Stomach (tissue), 9 donors: ENCODE data around the gene TIE1. TPM values are rescaled to one million over a fixed set of nuclear protein-coding genes. Genes with fewer than 3 reads are reported as not detected.

Experiments used
- DNase-seq, 2 donors: peaks; one replicate each; pipeline versions ENCODE4 v3.0.0 to v3.0.0-alpha.2; 2013 to 2019
- H3K27ac ChIP-seq, 5 donors: fragments of 200-600 bp in 4 of 5; sonication (generic) in 4 of 5; one replicate each; pipeline ENCODE4 v1.5.1; 2013 to 2019; ENCODE audit warnings: mild to moderate bottlenecking in 1 of 5, moderate library complexity in 1 of 5
- H3K27me3 ChIP-seq, 3 donors: fragments of 200-600 bp; sonication (generic); one replicate each; pipeline ENCODE4 v1.5.1; 2017 to 2019; ENCODE audit warnings: mixed run types in 1 of 3
- H3K36me3 ChIP-seq, 4 donors: fragments of 200-600 bp; sonication (generic); 1 replicate in 3 of 4; 2 replicates in 1 of 4; pipeline ENCODE4 v1.5.1; 2016 to 2019
- H3K4me1 ChIP-seq, 4 donors: fragments of 200-600 bp; sonication (generic); one replicate each; pipeline ENCODE4 v1.5.1; 2016 to 2019
- H3K4me3 ChIP-seq, 4 donors: fragments of 200-600 bp; sonication (generic) in 3 of 4; one replicate each; pipeline ENCODE4 v1.5.1; 2016 to 2019; ENCODE audit warnings: mild to moderate bottlenecking in 1 of 4
- H3K9me3 ChIP-seq, 4 donors: fragments of 200-600 bp; sonication (generic); one replicate each; pipeline ENCODE4 v1.5.1; 2016 to 2019
- CTCF ChIP-seq, 7 experiments: fragments of 450-650 bp in 4 of 7; fragments of 200-600 bp in 3 of 7; sonication (generic) in 3 of 7; IDR thresholded peaks; one replicate each; pipeline ENCODE4 v1.5.1; 2016 to 2019; ENCODE audit warnings: antibody characterized with exemption in 7 of 7, control low read depth in 2 of 7, mild to moderate bottlenecking in 1 of 7
- EP300 ChIP-seq: sonication (generic); formaldehyde crosslinking; IDR thresholded peaks from one replicate; pipeline ENCODE4 v1.6.1; 2017; ENCODE audit warnings: antibody characterized with exemption
- POLR2A ChIP-seq, 4 donors: fragments of 450-650 bp; IDR thresholded peaks; one replicate each; pipeline ENCODE4 v1.6.1; 2016; ENCODE audit warnings: antibody characterized with exemption in 4 of 4, control low read depth in 2 of 4, mild to moderate bottlenecking in 1 of 4, moderate library complexity in 1 of 4
- POLR2AphosphoS5 ChIP-seq, 3 donors: sonication (generic); formaldehyde crosslinking; IDR thresholded peaks; one replicate each; pipeline ENCODE4 v1.6.1; 2016; ENCODE audit warnings: antibody characterized with exemption in 3 of 3
- WGBS, 5 donors: extraction: QIAGEN DNeasy Blood & Tissue Kit in 3 of 5; methylation state at CpG; one replicate each; pipeline versions ENCODE4 v1.1.5 to v1.1.7; 2013 to 2018; 5-methylcytosine and 5-hydroxymethylcytosine counted together
- intact Hi-C: fragments of 100-400 bp; cut with DNase I; formaldehyde crosslinking; loops from one replicate; pipeline ENCODE4 v1.15.1; 2023; ENCODE audit warnings: low total_unique reads
- polyA plus RNA-seq, 3 donors: library from polyadenylated mRNA; stranded (reverse); fragments of 200-250 nt; gene quantifications; one replicate each; pipeline ENCODE4 v1.2.3, GENCODE V29; 2013
- total RNA-seq, 5 donors: library from RNA; depleted of rRNA; stranded (reverse); fragments of >200 nt; gene quantifications; one replicate each; pipeline versions ENCODE4 v1.1.0 to v1.2.3, GENCODE V29; 2014 to 2016
- donor health status: healthy with polysubstance abuse.
- donor health status: Bipolar disorder and iron deficiency.
- donor health status: healthy.

The TIE1 gene
- total and polyA plus RNA-seq, 8 donors = 2.1 to 36.2 (median 13.8) TPM; not detected in 1

- Histone ChIP-seq H3K27me3 (no peaks in the 10 kb centered on the region), H3K27ac (peak overlapping the region in 4 of 5 donors; percentile 3 to 51 (median 36)), H3K9me3 (no peaks in the 10 kb centered on the region), H3K4me3 (no peak overlapping the region), H3K36me3 (no peaks in the 10 kb centered on the region), H3K4me1 (peaks cover 7 to 27% (median 17%) of the 10 kb centered on the region in 4 donors)
- intact Hi-C loops = no loop called here
- WGBS, 5 donors = 72 to 82% (median 82%) methylated on average over 10 of the region's 10 CpGs
- TF ChIP-seq EP300 (no peak), CTCF (IDR thresholded peaks at IDR 0.05) (no peak), POLR2AphosphoS5 (IDR thresholded peaks at IDR 0.05) (no peak), POLR2A (IDR thresholded peaks at IDR 0.05) (no peak)
- DNase-seq = no peak
Observed at GRCh38 chr1:43351421-43352350, 50.9 kb downstream of the TIE1 start.

- TF ChIP-seq POLR2A (IDR thresholded peaks at IDR 0.05) (no peak), CTCF (IDR thresholded peaks at IDR 0.05) (no peak), EP300 (no peak), POLR2AphosphoS5 (IDR thresholded peaks at IDR 0.05) (no peak)
- Histone ChIP-seq H3K36me3 (no peaks in the 10 kb centered on the region), H3K27me3 (no peaks in the 10 kb centered on the region), H3K4me3 (no peak overlapping the region), H3K9me3 (no peaks in the 10 kb centered on the region), H3K4me1 (peaks cover 7 to 27% (median 18%) of the 10 kb centered on the region in 4 donors), H3K27ac (peak overlapping the region in 4 of 5 donors; percentile 3 to 51 (median 36))
- 96 to 100% (median 97%) methylated on average over 2 of the region's 2 CpGs for WGBS, 5 donors
- no peak for DNase-seq
- intact Hi-C loops = no loop called here
Observed at GRCh38 chr1:43352351-43352705, 51.5 kb downstream of the TIE1 start.

- intact Hi-C loops = no loop called here
- WGBS, 5 donors = 55 to 78% (median 66%) methylated on average over 3 of the region's 3 CpGs
- Histone ChIP-seq H3K27ac (no peak overlapping the region), H3K9me3 (no peaks in the 10 kb centered on the region), H3K4me3 (no peak overlapping the region), H3K36me3 (no peaks in the 10 kb centered on the region), H3K27me3 (no peaks in the 10 kb centered on the region), H3K4me1 (peaks cover 7 to 31% (median 22%) of the 10 kb centered on the region in 4 donors)
- DNase-seq = no peak
- TF ChIP-seq POLR2AphosphoS5 (IDR thresholded peaks at IDR 0.05) (no peak), EP300 (no peak), POLR2A (IDR thresholded peaks at IDR 0.05) (no peak), CTCF (IDR thresholded peaks at IDR 0.05) (no peak)
Observed at GRCh38 chr1:43352881-43353280, 52.1 kb downstream of the TIE1 start.

- no peaks in the 10 kb centered on the region for H3K9me3 ChIP-seq
- DNase-seq = no peak
- peaks cover 11 to 29% (median 23%) of the 10 kb centered on the region in 4 donors for H3K4me1 ChIP-seq
- H3K27ac ChIP-seq = no peak overlapping the region
- no peak overlapping the region for H3K4me3 ChIP-seq
- WGBS, 5 donors = 78 to 86% (median 84%) methylated on average over 2 of the region's 2 CpGs
- intact Hi-C loops = no loop called here
- H3K36me3 ChIP-seq = no peaks in the 10 kb centered on the region
- no peak for TF ChIP-seq POLR2AphosphoS5 (IDR thresholded peaks at IDR 0.05)
- no peak for TF ChIP-seq EP300
- no peak for TF ChIP-seq POLR2A (IDR thresholded peaks at IDR 0.05)
- TF ChIP-seq CTCF (IDR thresholded peaks at IDR 0.05) = no peak
- H3K27me3 ChIP-seq = no peaks in the 10 kb centered on the region
Observed at GRCh38 chr1:43354471-43354870, 53.7 kb downstream of the TIE1 start.
